ENCODE measurements around the gene CAMSAP1.

The CAMSAP1 gene

GRCh38 chr9:135825435-135826187 lies 81.7 kb downstream of the CAMSAP1 start:
- Histone ChIP-seq H3K4me3 (no peak overlapping the region), H3K27ac (no peak overlapping the region)

- H3K4me3 ChIP-seq: no peak overlapping the region
- no peak overlapping the region for H3K27ac ChIP-seq
Measured at GRCh38 chr9:135823036-135823435, 84.3 kb downstream of the CAMSAP1 start.

- no peak overlapping the region for H3K27ac ChIP-seq
- no peak overlapping the region for H3K4me3 ChIP-seq
Measured at GRCh38 chr9:135822374-135822755, 85.0 kb downstream of the CAMSAP1 start.

GRCh38 chr9:135821733-135822373 lies 85.5 kb downstream of the CAMSAP1 start:
- Histone ChIP-seq H3K4me3 (no peak overlapping the region), H3K27ac (no peak overlapping the region)

- H3K4me3 ChIP-seq: no peak overlapping the region
- no peak overlapping the region for H3K27ac ChIP-seq
Measured at GRCh38 chr9:135821116-135821515, 86.2 kb downstream of the CAMSAP1 start.

- H3K27ac ChIP-seq: no peak overlapping the region
- H3K4me3 ChIP-seq: no peak overlapping the region
Measured at GRCh38 chr9:135820661-135821060, 86.7 kb downstream of the CAMSAP1 start.

GRCh38 chr9:135819905-135820304 lies 87.4 kb downstream of the CAMSAP1 start:
- Histone ChIP-seq H3K27ac (no peak overlapping the region), H3K4me3 (no peak overlapping the region)

GRCh38 chr9:135818718-135819475 lies 88.4 kb downstream of the CAMSAP1 start:
- no peak overlapping the region for H3K27ac ChIP-seq
- no peak overlapping the region for H3K4me3 ChIP-seq

- no peak overlapping the region for H3K4me3 ChIP-seq
- H3K27ac ChIP-seq: no peak overlapping the region
Measured at GRCh38 chr9:135817951-135818717, 89.2 kb downstream of the CAMSAP1 start.

- no peak overlapping the region for H3K27ac ChIP-seq
- H3K4me3 ChIP-seq: no peak overlapping the region
Measured at GRCh38 chr9:135816651-135816970, 90.7 kb downstream of the CAMSAP1 start.

- Histone ChIP-seq H3K4me3 (no peak overlapping the region), H3K27ac (no peak overlapping the region)
Measured at GRCh38 chr9:135815830-135816650, 91.3 kb downstream of the CAMSAP1 start.

- no peak overlapping the region for H3K27ac ChIP-seq
Measured at GRCh38 chr9:135815413-135815812, 91.9 kb downstream of the CAMSAP1 start.

GRCh38 chr9:135814421-135815095 lies 92.8 kb downstream of the CAMSAP1 start:
- H3K27ac ChIP-seq: no peak overlapping the region
- H3K4me3 ChIP-seq: no peak overlapping the region

More at GRCh38 chr9:135815413-135815812, 91.9 kb downstream of the CAMSAP1 start:
- no peak overlapping the region for H3K4me3 ChIP-seq

GRCh38 chr9:135813671-135814290 lies 93.6 kb downstream of the CAMSAP1 start:
- H3K27ac ChIP-seq: no peak overlapping the region
- no peak overlapping the region for H3K4me3 ChIP-seq

GRCh38 chr9:135812961-135813360 lies 94.4 kb downstream of the CAMSAP1 start:
- H3K4me3 ChIP-seq: no peak overlapping the region
- H3K27ac ChIP-seq: no peak overlapping the region

GRCh38 chr9:135811801-135812200 lies 95.5 kb downstream of the CAMSAP1 start:
- no peak overlapping the region for H3K4me3 ChIP-seq
- H3K27ac ChIP-seq: no peak overlapping the region

GRCh38 chr9:135810806-135811575 lies 96.4 kb downstream of the CAMSAP1 start:
- no peak overlapping the region for H3K4me3 ChIP-seq
- H3K27ac ChIP-seq: no peak overlapping the region

- Histone ChIP-seq H3K4me3 (no peak overlapping the region), H3K27ac (no peak overlapping the region)
Measured at GRCh38 chr9:135809166-135809565, 98.2 kb downstream of the CAMSAP1 start.

All from skin epidermis (tissue), 12 donors.